H1 (cell line): ENCODE measurements around the gene EFCAB6. TPM values are rescaled to one million over a fixed set of nuclear protein-coding genes. Genes with fewer than 3 reads are reported as not detected.

Experiments
- ASH2L ChIP-seq: fragments of 200-600, 300-600 bp; sonication (generic); IDR thresholded peaks from one replicate; pipeline ENCODE4 v1.7.1; 2017; ENCODE audit warnings: low read length
- FOSL1 ChIP-seq: IDR thresholded peaks from 2 replicates; pipeline ENCODE4 v1.6.1; 2011; ENCODE audit warnings: mild to moderate bottlenecking, low read depth, low read length, moderate library complexity; ENCODE audit not compliant: insufficient read depth
- JUN ChIP-seq: IDR thresholded peaks from 2 replicates; pipeline ENCODE4 v1.6.1; 2011; ENCODE audit warnings: low read depth, mild to moderate bottlenecking, improper control_type of control experiment, low read length
- SP4 ChIP-seq: IDR thresholded peaks from 2 replicates; pipeline ENCODE4 v1.6.1; 2012; ENCODE audit warnings: low read length, inconsistent platforms
- USF2 ChIP-seq: IDR thresholded peaks from 2 replicates; pipeline ENCODE4 v1.6.1; 2011; ENCODE audit warnings: low read length, improper control_type of control experiment
- polyA plus RNA-seq, 7 experiments: library from polyadenylated mRNA; depleted of rRNA in 3 of 7; stranded (reverse) in 5 of 7; unstranded in 2 of 7; fragments of >200 nt in 5 of 7; fragments of 200-250 nt in 2 of 7; gene quantifications; 1 replicate in 5 of 7; 2 replicates in 1 of 7; 4 replicates in 1 of 7; pipeline versions ENCODE4 v1.2.1 to v1.2.3, GENCODE V29; 2011 to 2013; ENCODE audit warnings: missing spikeins in 2 of 7, mixed read lengths in 2 of 7
- total RNA-seq: library from RNA; stranded (reverse); fragmentation: NEBNext Ultra II Directional; extraction: Animal tissue kit (Norgen Biotek cat#: 25700); gene quantifications from 2 replicates; pipeline ENCODE4 v1.2.1, GENCODE V29; 2021

Gene EFCAB6
- total and polyA plus RNA-seq, 2 of the 8 experiments (the other 6 are each of a cell fraction or from before 2014, with no cell fraction given), result 0.32 to 1.7 TPM

GRCh38 chr22:43624144-43624998 lies 187.7 kb downstream of the EFCAB6 start (continued):
- no peak for TF ChIP-seq ASH2L
- no peak for TF ChIP-seq FOSL1
- no peak for TF ChIP-seq USF2
- no peak for TF ChIP-seq JUN
- no peak for TF ChIP-seq SP4
